NCI-H1048 (cell line): ENCODE results near the gene KCNK5.

Source experiments
- DNase-seq: peaks from one replicate; lab custom pipeline; 2025; lab: John Stamatoyannopoulos, UW

The KCNK5 gene, protein sequence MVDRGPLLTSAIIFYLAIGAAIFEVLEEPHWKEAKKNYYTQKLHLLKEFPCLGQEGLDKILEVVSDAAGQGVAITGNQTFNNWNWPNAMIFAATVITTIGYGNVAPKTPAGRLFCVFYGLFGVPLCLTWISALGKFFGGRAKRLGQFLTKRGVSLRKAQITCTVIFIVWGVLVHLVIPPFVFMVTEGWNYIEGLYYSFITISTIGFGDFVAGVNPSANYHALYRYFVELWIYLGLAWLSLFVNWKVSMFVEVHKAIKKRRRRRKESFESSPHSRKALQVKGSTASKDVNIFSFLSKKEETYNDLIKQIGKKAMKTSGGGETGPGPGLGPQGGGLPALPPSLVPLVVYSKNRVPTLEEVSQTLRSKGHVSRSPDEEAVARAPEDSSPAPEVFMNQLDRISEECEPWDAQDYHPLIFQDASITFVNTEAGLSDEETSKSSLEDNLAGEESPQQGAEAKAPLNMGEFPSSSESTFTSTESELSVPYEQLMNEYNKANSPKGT

GRCh38 chr6:39228992-39229767 is at the start of gene KCNK5:
KCNK5 (minus strand) TSS chr6:39229475; CDS start chr6:39229111, 364 bp downstream.
- peak; percentile 22 for DNase-seq

DNA sequence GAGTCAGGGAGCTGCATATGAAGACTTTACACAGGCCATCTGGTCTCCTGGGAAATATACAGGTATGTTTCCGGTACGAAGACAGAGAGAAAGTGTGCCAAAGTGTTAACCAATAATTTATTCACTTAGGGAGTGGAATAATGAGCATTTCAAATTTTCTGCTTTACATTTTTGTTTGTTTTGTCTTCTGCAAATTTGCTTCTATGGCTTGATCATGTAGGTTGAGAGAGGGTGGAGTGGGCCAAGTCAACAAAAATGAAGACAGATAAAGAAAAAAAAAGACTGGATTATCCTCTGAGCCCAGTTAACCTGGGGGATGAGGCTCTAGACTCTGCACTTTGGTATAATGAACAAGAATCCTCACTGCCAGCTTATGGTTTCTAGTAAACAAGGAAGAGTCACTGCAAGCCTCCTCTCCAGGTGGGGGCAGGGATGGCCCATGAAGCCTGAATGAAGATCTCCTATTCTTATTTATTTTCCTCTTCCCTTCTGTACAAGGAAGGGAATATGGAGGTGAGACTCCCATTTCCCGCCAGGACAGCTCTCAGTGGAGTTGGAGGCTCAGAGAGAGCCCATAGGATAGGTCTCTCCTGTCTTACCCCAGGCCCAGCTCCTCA is 47.2 kb upstream of the KCNK5 start:
- DNase-seq = no peak

GRCh38 chr6:39274903-39275302 is 45.6 kb upstream of the KCNK5 start:
- DNase-seq = no peak

- DNase-seq = no peak
These were observed 45.2 kb upstream of the KCNK5 start for GRCh38 chr6:39274471-39274870.

DNA sequence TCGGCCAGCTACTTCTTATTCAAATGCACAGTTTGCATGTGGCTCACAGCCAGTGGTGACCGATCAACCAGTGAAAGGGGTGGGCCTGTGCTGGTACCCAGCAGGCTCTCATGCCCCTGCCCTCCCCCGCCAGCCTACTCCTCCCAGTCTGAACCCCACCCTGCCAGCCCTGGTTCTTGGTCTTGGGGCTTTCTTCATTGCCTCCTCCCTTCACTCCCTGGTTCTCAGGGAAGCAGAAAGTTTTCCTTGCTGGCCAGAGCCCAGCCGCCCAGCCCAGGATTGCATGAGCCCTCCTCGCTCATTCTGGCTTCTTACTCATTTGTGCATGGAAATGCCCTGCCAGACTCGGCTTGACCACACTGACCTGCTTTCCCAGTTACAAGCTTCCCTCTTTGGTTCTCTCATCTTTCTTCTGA is 44.1 kb upstream of the KCNK5 start:
- no peak for DNase-seq

DNA sequence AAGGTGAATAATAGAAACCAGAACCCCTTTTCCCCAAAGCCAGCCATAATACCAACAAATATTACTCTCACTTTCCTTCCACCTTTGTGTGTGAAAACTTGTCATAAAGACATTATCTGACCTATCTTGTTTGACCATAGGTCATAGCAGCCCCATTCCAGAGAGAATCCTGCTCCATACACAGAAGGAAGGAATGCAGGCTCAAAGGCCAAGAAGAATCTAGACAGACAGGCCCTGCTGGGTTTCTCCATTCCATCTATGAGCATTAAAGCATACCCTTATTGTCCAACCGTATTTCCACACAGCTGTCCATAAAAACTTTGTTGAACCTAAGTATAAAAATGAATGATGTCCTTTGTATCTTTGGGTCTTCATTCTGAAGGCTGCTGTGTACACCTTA is 40.7 kb upstream of the KCNK5 start:
- no peak for DNase-seq

DNA sequence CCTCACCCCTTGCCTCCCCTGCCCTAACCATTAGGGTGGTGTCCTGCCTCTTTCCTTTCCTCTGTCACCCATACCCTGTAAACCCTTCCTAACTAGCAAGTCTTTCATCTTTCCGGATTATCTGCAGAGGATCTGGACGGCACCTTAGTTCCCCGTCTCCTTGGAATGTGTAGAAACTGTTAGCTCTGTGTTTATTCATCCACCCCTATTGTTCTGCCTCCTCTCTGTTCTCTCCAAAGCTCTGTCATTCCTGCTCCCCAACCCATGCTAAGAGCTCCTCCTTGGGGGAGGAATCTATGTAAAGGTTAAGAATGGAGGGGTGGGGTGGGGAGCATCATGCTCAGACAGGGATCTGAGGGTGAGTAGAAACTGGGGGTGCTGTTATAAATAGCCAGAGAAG is 39.4 kb upstream of the KCNK5 start:
- DNase-seq = no peak

DNA sequence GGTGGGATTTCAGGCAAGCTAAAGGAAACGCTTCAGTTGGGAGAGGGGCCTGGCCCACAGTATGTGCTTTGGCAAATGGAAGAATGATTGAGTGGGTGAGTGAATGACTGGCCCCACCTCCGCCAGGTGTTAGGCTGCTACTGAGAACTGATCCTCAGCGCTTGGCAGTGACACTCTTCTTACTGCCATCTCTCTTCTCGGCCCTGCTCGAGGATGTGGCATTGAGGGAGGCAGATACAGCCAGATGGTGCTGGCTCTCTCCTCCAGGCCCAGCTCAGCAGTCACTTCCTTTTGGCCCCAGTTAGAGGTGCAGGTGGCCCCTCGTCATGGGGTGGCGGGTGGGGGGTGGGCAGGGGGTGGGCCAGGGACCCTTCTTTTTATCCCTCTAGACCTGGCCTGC is 38.9 kb upstream of the KCNK5 start:
- no peak for DNase-seq

DNA sequence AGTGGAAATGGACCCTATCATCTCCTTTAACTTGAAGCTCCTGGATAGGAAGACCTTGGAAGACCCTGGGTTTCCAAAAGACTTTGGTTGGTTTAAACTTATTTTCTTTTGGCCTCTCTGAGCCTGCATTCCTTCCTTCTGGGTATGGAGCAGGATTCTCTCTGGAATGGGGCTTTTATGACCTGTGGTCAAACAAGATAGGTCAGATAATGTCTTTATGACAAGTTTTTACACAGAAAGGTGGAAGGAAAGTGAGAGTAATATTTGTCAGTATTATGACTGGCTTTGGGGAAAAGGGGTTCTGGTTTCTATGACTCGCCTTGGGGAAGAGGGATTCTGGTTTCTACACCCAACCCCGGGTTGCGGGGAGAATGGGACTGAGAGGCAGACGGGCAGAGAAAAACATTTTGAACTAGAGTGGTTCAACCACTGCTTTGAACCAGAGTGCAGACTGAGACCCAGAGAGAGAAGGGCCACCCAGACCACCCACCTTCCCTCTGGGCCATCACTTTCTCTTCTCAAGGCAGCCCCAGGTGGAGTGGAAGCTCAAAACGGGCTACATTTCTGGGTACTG is 37.6 kb upstream of the KCNK5 start:
- no peak for DNase-seq

DNA sequence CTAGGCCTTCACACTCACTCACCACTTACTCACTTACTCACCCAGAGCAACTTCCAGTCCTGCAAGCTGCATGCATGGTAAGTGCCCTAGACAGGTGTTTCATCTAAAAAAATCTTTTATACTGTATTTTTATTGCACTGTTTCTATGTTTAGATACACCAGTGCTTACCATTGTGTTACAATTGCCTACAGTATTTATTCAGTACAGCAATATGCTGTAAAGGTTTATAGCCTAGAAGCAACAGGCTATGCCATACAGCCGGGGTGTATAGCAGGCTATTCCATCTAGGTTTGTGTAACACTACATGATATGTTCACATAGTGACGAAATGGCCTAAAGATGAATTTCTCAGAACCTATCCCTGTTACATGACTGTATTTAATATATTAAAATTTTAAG is 37.1 kb upstream of the KCNK5 start:
- DNase-seq = no peak

- DNase-seq = no peak
These were observed 34.2 kb upstream of the KCNK5 start for GRCh38 chr6:39263303-39264037.

- no peak for DNase-seq
These were observed 32.5 kb upstream of the KCNK5 start for GRCh38 chr6:39261751-39262150.

GRCh38 chr6:39260953-39261352 is 31.7 kb upstream of the KCNK5 start:
- DNase-seq = no peak

- no peak for DNase-seq
These were observed 31.2 kb upstream of the KCNK5 start for GRCh38 chr6:39260456-39260855.

DNA sequence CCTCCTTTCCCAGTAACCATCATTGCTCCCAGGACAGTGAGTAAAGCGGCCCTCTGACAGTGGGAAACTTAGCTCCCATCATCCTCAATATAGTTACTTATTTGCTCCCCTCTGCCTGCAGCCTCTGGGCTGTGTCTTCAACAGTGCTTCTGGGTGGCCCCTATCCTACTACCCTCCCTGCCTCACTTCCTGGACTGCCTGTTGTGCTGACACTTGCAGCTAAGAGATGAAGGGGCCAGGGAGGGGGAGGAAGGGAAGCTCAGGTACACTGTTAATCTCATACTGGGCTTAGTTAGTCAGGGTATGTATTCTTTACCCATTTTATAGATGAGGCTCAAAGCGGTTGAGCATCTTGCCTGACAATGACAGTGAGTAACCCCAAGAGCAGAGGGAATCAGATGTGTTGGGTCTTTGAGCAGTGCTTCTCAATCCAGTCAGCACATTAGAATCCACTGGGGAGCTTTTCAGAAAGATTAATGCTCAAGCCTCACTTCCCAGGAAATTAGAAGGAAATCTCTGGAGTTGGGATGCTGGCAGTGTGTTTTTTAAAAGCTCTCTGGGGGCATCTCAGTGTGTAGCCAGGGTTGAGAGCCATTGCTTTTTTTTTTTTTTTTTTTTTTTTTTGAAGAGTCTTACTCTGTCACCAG is 27.1 kb upstream of the KCNK5 start:
- DNase-seq = no peak

- no peak for DNase-seq
These were observed 25.8 kb upstream of the KCNK5 start for GRCh38 chr6:39254999-39255535.

- no peak for DNase-seq
These were observed 22.1 kb upstream of the KCNK5 start for GRCh38 chr6:39251406-39251805.

DNA sequence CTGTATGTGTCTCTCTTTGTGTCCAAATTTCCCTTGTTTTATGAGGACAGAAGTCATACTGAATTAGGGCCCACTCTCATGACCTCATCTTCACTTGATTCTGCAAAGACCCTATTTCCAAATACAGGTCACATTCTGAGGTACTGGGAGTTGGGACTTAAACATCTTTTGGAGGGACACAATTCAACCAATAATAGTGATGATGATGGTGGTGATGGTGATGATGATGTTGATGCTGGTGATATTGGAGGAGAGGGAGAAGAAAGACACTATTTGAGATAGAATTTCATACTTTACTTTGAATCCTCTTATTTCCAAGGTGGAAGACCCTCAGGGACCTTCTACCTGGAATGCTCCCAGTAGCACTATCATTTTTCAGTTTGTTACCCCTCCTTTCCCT is 21.2 kb upstream of the KCNK5 start:
- DNase-seq = no peak

- DNase-seq = no peak
These were observed 20.0 kb upstream of the KCNK5 start for GRCh38 chr6:39249278-39249677.

DNA sequence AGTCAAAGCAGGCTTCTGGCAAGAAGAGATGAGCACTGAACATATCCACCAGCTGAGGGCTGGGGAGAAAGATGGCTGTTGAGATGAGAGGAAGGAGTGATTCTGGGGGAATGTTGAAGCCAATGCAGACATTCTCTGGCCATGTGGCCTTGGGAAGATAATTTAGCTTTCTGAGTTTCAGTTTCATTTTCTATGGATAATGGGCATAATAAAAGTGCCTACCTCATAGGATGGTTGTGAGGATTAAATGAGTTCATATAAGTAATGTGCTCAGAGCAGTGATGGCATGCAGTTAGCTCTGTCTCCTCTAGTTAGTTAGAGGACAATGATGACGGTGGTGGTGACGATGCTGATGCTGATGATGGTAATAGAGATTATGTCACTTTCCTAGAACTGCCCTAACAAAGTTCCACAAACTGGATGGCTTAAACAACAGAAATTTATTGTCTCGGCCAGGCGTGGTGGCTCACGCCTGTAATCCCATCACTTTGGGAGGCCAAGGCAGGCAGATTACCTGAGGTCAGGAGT is 18.5 kb upstream of the KCNK5 start:
- DNase-seq = no peak

GRCh38 chr6:39243809-39244208 is 14.5 kb upstream of the KCNK5 start:
- no peak for DNase-seq
